CD1c-positive myeloid dendritic cell (primary cell): ENCODE measurements around the gene ZC3H12C.

ENCODE experiments used
- DNase-seq: peaks from one replicate; pipeline ENCODE4 v3.0.0-alpha.2; 2016; ENCODE audit errors: extremely low spot score

Gene ZC3H12C

GRCh38 chr11:110152199-110152598, 59.0 kb downstream of the ZC3H12C start:
- no peak for DNase-seq

DNA sequence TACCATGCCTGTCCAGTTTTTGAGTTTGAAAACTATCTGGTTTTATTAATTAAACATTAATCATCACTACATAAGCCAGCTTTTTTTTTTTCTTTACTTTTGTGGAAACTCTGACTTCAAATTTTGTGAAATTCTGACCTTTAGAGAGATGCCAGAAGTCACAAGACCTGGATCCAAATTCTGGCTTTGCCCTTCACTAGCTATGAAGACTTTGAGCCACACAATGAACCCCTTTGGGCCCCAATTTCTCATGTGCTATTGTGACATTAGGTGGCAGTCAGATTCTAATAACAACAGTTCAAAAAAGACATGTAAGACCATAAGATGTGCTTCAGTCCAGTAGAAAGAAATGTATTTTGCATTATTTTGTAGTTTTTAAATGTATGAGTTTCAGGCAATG, 60.3 kb downstream of the ZC3H12C start:
- DNase-seq: no peak

GRCh38 chr11:110156503-110156902, 63.3 kb downstream of the ZC3H12C start:
- DNase-seq: no peak

- DNase-seq: no peak
These were observed 65.4 kb downstream of the ZC3H12C start for GRCh38 chr11:110158317-110159200.

GRCh38 chr11:110159476-110159875, 66.3 kb downstream of the ZC3H12C start:
- DNase-seq: no peak

GRCh38 chr11:110160016-110160415, 66.8 kb downstream of the ZC3H12C start:
- DNase-seq: no peak

DNA sequence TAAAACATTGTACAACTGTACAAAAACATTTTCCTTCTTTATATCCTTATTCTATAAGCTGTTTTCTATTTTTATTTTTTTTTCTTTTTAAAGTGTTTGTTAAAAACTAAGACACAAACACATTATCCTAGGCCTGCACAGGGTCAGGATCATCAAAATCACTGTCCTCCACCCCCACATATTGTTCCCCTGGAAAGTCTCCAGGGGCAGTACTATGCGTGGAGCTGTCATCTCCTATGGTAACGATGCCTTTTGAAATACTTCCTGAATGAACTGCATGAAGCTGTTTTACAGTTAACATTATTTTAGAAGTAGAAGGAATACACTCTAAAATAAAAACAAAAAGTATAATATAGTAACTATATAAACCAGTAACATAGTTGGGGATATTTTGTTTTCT, 67.2 kb downstream of the ZC3H12C start:
- no peak for DNase-seq

DNA sequence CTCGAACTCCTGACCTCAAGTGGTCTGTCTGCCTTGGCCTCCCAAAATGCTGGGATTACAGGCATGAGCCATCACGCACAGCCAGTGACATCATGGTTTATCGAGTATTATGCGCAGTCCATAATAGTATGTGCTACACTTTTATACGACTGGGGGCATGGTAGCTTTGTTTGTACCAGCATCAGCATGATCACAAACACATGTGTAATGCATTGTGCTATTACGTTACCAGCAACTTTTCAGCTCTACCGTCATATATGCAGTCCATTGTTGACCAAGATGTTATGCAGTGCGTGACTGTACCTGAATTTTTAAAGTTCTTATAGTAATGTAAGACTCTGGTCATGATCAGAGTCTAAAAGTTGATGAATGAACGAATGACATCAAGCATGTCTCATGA, 67.9 kb downstream of the ZC3H12C start:
- no peak for DNase-seq

GRCh38 chr11:110162216-110162615, 69.0 kb downstream of the ZC3H12C start:
- DNase-seq: no peak

DNA sequence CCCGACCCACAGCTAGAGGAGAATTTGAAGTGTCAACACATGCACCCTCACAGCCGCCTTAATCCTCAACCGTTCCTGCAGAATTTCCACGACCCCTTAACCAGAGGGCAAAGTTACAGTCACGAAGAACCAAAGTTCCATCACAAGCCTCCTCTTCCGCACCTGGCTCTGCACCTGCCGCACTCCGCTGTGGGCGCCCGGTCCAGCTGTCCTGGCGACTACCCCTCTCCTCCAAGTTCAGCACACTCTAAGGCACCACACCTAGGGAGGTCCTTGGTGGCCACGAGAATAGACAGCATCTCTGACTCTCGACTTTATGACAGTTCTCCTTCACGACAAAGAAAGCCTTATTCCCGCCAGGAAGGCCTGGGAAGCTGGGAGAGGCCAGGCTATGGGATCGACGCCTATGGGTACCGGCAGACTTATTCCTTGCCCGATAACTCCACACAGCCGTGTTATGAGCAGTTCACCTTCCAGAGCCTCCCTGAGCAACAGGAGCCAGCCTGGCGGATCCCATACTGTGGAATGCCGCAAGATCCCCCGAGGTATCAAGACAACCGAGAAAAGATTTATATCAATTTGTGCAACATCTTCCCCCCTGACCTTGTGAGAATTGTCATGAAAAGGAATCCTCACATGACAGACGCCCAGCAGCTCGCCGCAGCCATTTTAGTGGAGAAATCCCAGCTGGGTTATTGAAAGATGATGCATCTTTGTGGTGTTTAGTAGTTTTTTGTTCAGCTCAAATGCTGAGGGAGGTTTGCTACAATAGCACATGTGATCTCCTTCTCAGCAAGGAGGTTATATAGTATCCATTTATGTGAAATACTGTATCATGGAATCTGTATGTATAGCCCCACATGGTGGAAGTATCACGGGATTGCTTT, 72.1 kb downstream of the ZC3H12C start:
- no peak for DNase-seq

- no peak for DNase-seq
These were observed 75.0 kb downstream of the ZC3H12C start for GRCh38 chr11:110168033-110168803.

DNA sequence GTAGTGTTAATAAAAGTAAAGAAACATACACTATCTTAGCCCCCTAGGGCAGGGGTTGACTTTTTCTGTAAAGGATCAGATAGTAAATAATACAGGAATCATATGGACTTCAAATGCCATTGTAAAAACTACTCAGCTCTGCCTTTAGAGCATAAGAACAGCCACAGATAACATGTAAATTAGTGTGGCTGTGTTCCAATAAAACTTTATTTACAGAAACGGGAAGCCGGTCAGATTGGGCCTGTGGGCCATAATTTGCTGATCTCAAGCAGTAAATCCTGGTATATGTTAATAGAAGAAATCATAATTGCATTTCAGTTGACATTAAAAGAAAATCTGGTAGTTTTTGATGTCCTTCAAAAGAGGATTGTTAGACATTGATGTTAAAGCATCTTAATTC, 76.5 kb downstream of the ZC3H12C start:
- no peak for DNase-seq

DNA sequence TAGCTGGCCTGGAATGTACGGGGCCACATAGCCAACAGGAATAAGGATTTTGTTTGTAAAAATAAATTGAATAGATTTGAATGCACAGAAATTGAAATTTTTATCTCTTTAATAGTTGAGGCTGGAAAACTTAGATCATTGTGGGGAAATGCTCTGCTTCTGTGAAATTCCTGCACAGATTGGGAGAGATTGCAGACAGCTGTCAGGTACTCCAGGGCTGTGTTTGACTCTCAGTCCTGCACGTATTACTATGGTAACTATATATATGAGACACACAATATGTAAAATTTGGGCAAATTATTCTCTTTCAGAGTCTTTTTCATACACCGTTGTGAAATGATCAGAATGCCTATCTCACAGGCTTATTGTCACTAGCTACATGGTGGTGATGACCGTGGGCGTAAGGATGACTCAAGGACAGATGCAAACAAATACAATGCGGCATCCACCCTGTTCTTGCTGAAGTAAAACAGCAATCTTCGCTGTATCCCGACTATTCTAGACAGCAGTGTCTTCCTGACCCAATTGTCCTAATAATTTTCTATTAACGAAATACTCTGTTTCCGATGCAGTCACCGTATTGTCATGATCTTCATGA, 79.4 kb downstream of the ZC3H12C start:
- DNase-seq: peak; percentile 15

GRCh38 chr11:110173811-110174644, 80.8 kb downstream of the ZC3H12C start:
- peak; percentile 61 for DNase-seq

DNA sequence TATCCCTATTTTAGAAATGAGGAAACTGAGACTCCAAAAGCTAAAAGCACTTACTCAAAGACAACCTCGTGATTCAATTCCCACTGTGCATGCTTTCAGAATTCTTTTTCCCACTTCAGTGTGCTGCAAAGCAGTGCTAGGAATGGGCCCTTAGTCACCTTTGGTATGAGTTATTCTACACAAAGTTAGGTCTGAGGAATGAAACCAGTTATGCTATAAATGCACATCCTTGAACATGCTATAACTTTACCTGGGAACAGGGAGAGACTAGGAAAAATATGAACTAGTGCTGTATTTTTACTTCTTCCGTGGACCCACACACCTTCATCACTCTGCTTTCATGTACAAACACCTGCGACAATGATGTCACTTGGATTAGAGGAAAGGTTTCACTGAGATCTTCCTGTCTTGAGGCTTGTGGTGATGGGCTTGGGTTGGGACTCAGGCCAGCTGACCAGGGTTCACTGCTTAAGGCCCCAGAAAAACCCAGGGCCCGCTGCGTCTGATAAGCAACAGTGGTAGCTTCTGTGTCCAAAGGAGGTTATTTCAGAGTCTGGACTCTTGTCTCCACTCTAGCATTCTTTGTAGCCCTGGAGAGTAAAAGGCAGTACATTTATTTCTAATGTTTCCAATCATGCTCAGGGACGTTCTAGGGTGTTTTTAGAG, 81.6 kb downstream of the ZC3H12C start:
- DNase-seq: no peak

GRCh38 chr11:110176366-110177085, 83.3 kb downstream of the ZC3H12C start:
- DNase-seq: no peak

DNA sequence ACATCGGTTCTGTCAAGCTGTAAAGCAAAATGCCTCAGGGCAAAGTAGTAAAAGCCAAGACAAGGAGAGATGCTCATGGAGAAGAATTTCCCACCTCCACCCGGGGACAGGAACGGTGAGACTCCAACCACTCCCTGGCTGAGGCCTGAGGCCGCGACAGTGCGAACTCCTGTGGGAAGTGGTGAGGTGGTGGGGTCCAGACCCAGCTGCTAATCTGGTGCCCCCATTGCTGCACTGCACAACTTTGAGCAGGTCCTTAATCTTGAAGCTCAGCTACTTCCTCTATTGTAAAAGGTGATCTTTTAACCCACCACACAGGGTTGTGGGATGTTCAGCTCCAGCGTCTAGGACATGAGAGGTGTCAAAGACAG, 83.9 kb downstream of the ZC3H12C start:
- DNase-seq: no peak

- DNase-seq: no peak
These were observed 85.9 kb downstream of the ZC3H12C start for GRCh38 chr11:110179064-110179463.

DNA sequence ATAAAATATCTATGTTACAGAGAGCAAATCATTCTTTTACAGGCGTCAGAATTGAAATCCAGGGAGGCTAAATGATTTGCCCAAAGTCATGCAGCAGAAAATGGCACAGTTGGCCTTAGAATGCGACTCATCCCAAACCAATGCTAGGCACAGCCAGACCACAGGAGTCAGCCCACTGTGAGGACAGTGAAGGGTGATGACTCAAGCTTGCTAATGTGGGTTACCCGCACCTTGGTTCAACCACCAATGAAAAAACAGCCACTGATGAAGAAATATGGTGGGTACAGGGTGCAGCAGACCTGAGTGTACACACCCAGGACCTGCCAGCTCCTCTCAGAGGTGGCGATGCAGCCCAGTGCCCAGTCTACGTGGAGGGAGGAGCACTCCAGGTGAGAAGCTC, 89.7 kb downstream of the ZC3H12C start:
- DNase-seq: no peak

- DNase-seq: peak; percentile 11
These were observed 91.3 kb downstream of the ZC3H12C start for GRCh38 chr11:110184456-110184855.
